Peyer's patch (tissue), 4 donors: Measurements from ENCODE around the gene GABRG3.

Experiments
- CTCF ChIP-seq, 6 experiments: fragments of 450-650 bp in 4 of 6; fragments of 200-600 bp in 2 of 6; sonication (generic) in 1 of 6; IDR thresholded peaks; one replicate each; pipeline ENCODE4 v1.5.1; 2017 to 2019; ENCODE audit warnings: antibody characterized with exemption in 6 of 6, mild to moderate bottlenecking in 3 of 6, moderate library complexity in 1 of 6
- POLR2A ChIP-seq, 2 donors: fragments of 450-650 bp; IDR thresholded peaks; one replicate each; pipeline ENCODE4 v1.5.1; 2017; ENCODE audit warnings: antibody characterized with exemption in 2 of 2, mild to moderate bottlenecking in 2 of 2, moderate library complexity in 2 of 2

DNA sequence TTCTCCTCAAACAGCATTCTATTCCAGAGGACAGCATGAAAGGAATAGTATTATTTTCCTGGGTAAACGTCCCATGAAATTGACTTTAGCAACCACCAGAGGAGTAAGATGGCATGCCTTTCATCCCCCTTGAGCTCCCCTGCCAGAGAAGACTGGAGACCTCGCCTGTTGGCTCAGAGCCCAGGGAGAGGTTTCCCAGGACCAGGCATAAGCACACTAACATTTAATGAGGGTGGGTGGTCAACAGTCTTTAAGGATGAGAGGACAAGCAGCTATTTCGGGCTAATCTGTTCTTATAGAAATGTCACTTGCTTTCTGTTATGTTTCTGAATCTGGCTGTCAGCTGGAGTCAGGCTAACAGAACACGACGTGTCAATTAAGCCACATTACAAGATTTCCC lies 390.5 kb downstream of the GABRG3 start:
- no peak for TF ChIP-seq CTCF (IDR thresholded peaks at IDR 0.05)
- no peak for TF ChIP-seq POLR2A (IDR thresholded peaks at IDR 0.05)
